ENCODE data around the gene TCHP. TPM values are rescaled to one million over a fixed set of nuclear protein-coding genes. Genes with fewer than 3 reads are reported as not detected.
"Not testable (repeated sequence)": the region's sequence is repeated elsewhere in the genome, so short reads cannot be mapped to it uniquely, and the experiment has no call there.

Gene TCHP, protein sequence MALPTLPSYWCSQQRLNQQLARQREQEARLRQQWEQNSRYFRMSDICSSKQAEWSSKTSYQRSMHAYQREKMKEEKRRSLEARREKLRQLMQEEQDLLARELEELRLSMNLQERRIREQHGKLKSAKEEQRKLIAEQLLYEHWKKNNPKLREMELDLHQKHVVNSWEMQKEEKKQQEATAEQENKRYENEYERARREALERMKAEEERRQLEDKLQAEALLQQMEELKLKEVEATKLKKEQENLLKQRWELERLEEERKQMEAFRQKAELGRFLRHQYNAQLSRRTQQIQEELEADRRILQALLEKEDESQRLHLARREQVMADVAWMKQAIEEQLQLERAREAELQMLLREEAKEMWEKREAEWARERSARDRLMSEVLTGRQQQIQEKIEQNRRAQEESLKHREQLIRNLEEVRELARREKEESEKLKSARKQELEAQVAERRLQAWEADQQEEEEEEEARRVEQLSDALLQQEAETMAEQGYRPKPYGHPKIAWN
- 29.4 and 35.8 TPM in 2 replicates for total RNA-seq
- 16.9 TPM for total RNA-seq (2013)
- polyA plus RNA-seq, result 13.4 and 16.4 TPM in 2 replicates
- polyA minus RNA-seq, result 14.5 and 15.6 TPM in 2 replicates

DNA sequence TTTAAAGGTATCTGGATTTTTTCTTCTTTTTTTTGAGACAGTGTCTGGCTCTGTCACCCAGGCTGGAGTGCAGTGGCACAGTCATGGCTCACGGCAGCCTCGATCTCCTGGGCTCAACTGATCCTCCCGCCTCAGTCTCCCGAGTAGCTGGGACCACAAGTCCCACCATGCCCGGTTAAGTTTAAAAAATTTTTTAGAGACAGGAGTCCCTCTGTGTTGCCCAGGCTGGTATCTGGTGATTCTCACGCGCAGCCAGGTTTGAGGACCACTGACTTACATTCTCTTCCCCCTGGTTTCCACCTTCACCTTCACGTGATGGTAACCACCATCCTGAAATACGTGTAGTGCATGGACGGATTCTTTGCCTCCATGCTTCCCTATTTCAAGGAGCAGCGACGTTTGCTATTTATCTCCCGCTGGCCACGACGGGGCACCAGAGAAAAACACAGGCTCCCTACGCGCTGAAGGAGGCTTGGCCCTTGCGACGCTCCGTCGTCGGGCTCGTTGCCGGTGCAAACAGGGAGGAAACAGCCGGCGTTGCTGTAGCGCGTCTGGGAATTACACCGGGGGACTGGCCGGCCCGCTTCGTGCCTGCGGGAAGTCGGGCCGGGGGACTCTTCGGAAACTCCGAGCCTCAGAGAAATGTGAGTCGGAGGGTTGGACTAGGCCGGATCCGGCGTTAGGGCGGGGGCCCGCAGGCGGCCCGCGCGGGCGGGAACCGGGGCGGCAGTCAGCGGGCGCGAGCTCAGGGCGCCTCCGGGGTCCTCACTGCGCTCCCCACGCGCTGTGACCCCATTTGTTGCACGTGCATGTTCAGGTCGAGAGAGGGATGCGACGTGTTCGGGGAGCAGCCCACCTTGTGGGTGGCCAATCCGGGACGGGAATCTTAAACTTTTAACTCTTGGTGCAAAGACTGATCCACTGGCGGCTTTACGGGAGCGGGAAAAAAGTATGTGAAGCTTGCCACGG lies at the start of gene TCHP:
Gene TCHP, plus strand, starts transcription at position 492 of the 969 bp plus-strand sequence. CDS start 2,753 bp downstream, outside the sequence.
- TF ChIP-seq, protein P1, sequence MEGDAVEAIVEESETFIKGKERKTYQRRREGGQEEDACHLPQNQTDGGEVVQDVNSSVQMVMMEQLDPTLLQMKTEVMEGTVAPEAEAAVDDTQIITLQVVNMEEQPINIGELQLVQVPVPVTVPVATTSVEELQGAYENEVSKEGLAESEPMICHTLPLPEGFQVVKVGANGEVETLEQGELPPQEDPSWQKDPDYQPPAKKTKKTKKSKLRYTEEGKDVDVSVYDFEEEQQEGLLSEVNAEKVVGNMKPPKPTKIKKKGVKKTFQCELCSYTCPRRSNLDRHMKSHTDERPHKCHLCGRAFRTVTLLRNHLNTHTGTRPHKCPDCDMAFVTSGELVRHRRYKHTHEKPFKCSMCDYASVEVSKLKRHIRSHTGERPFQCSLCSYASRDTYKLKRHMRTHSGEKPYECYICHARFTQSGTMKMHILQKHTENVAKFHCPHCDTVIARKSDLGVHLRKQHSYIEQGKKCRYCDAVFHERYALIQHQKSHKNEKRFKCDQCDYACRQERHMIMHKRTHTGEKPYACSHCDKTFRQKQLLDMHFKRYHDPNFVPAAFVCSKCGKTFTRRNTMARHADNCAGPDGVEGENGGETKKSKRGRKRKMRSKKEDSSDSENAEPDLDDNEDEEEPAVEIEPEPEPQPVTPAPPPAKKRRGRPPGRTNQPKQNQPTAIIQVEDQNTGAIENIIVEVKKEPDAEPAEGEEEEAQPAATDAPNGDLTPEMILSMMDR (IDR thresholded peaks at IDR 0.05), result no peak
- Histone ChIP-seq H3K36me3 (replicated peaks in 1 of 2; ENCODE audit: control extremely low read depth in 1 of 2, control insufficient read depth in 1 of 2, extremely low read depth in 1 of 2, insufficient read depth in 2 of 2, low read length in 1 of 2) (peaks cover 0 to 16% of the 10 kb centered on the region in 2 experiments), H3K27me3 (replicated peaks in 1 of 4; ENCODE audit: control extremely low read depth in 1 of 4, control insufficient read depth in 3 of 4, insufficient read depth in 4 of 4, low read length in 3 of 4) (no peaks in the 10 kb centered on the region), H3K4me2 (replicated peaks; ENCODE audit: low read depth, low read length, poor library complexity, severe bottlenecking) (peak within 1 kb of the TSS; percentile 88), H3K27ac (ENCODE audit: low read length in 2 of 2) (peak within 1 kb of the TSS; percentile 49 to 74), H2AFZ (ENCODE audit: insufficient read depth, low read depth, low read length, poor library complexity, severe bottlenecking) (peak within 1 kb of the TSS; percentile 95), H3K9ac (ENCODE audit: low read length) (peak within 1 kb of the TSS; percentile 75), H3K4me1 (ENCODE audit: control insufficient read depth in 2 of 2, insufficient read depth in 2 of 2, low read length in 2 of 2) (peaks cover 13 to 24% of the 10 kb centered on the region in 2 donors), H3K79me2 (ENCODE audit: control insufficient read depth, insufficient read depth, low read length) (peaks cover 30% of the 10 kb centered on the region), H3K9me3 (ENCODE audit: control extremely low read depth in 1 of 3, control insufficient read depth in 2 of 3, insufficient read depth in 1 of 3, low read length in 2 of 3) (no peaks in the 10 kb centered on the region), H3K4me3 (ENCODE audit: control extremely low read depth in 1 of 5, extremely low read depth in 1 of 5, insufficient read depth in 1 of 5, low read depth in 2 of 5, low read length in 4 of 5) (peak within 1 kb of the TSS; percentile 66 to 83 (median 70)), H4K20me1 (ENCODE audit: control insufficient read depth, insufficient read depth, low read length, poor library complexity, severe bottlenecking) (no peaks in the 10 kb centered on the region)
- peaks cover 22% of the 10 kb centered on the region for H3K4me1 Mint-ChIP-seq
- H3K27ac Mint-ChIP-seq, result peak within 1 kb of the TSS; percentile 96
- ChIA-PET POLR2A (interaction anchor here (1.1 kb wide), 1 partner anchor 11 kb away, joined by 4 read pairs; no protein-coding TSS in a partner anchor), CTCF (interaction anchor here (1.0 to 1.5 kb wide), 4 partner anchors 12 to 95 kb away, joined by 3 to 6 read pairs (median 3); no protein-coding TSS in a partner anchor)
- no peaks in the 10 kb centered on the region for H3K27me3 Mint-ChIP-seq
- ATAC-seq (ENCODE audit: low read depth) (peak; percentile 92), DNase-seq (peak; percentile 88)
- intact Hi-C loops (cut with micrococcal nuclease), result loop anchor here (2.0 to 5.0 kb wide), 2 partner anchors 19 to 382 kb away; partner anchors contain the start of genes ATP2A2 and GLTP
- WGBS (ENCODE audit: insufficient coverage), result under 1% methylated on average over 66 of the region's 69 CpGs
- H3K9me3 Mint-ChIP-seq (ENCODE audit: insufficient read depth), result no peaks in the 10 kb centered on the region
- H3K4me3 Mint-ChIP-seq, result peak within 1 kb of the TSS; percentile 92

DNA sequence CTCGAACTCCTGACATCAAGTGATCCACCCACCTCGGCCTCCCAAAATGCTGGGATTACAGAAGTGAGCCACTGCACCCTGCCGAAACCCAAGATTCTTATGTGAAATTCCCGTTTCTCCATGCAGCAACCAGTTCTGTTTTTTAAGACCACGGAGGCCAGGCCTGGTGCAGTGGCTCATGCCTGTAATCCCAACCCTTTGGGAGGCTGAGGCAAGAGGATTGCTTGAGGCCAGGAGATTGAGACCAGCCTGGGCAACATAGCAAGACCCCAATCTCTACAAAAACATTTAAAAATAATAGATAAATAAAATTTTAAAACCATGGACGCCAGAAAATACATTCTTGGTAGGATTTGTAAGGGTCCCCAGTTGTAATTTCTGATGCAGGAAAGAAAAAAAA lies 49.6 kb upstream of the TCHP start:
- H4K20me1 ChIP-seq (ENCODE audit: control insufficient read depth, insufficient read depth, low read length, poor library complexity, severe bottlenecking); H3K27me3 Mint-ChIP-seq; H3K9me3 ChIP-seq (ENCODE audit: control extremely low read depth in 1 of 3, control insufficient read depth in 2 of 3, insufficient read depth in 1 of 3, low read length in 2 of 3); H3K4me1 Mint-ChIP-seq; ATAC-seq (ENCODE audit: low read depth); H3K4me3 ChIP-seq (ENCODE audit: control extremely low read depth in 1 of 5, extremely low read depth in 1 of 5, insufficient read depth in 1 of 5, low read depth in 2 of 5, low read length in 4 of 5); H3K9me3 Mint-ChIP-seq (ENCODE audit: insufficient read depth); H3K4me1 ChIP-seq (ENCODE audit: control insufficient read depth in 2 of 2, insufficient read depth in 2 of 2, low read length in 2 of 2); H2AFZ ChIP-seq (ENCODE audit: insufficient read depth, low read depth, low read length, poor library complexity, severe bottlenecking); H3K27ac Mint-ChIP-seq; intact Hi-C loops (cut with micrococcal nuclease); H3K4me3 Mint-ChIP-seq; POLR2A ChIA-PET; H3K79me2 ChIP-seq (ENCODE audit: control insufficient read depth, insufficient read depth, low read length); H3K27me3 ChIP-seq (replicated peaks in 1 of 4; ENCODE audit: control extremely low read depth in 1 of 4, control insufficient read depth in 3 of 4, insufficient read depth in 4 of 4, low read length in 3 of 4); DNase-seq; H3K27ac ChIP-seq (ENCODE audit: low read length in 2 of 2); H3K9ac ChIP-seq (ENCODE audit: low read length); H3K4me2 ChIP-seq (replicated peaks; ENCODE audit: low read depth, low read length, poor library complexity, severe bottlenecking): not testable (repeated sequence)
- CTCF ChIA-PET, result interaction anchor here (0.6 to 5.1 kb wide), 3 partner anchors 9 to 455 kb away, joined by 3 to 39 read pairs (median 5); no protein-coding TSS in a partner anchor
- H3K36me3 ChIP-seq (replicated peaks in 1 of 2; ENCODE audit: control extremely low read depth in 1 of 2, control insufficient read depth in 1 of 2, extremely low read depth in 1 of 2, insufficient read depth in 2 of 2, low read length in 1 of 2), result peaks cover 2 to 23% of the 10 kb centered on the region in 2 experiments
- 97% methylated on average over 5 of the region's 6 CpGs for WGBS (ENCODE audit: insufficient coverage)
